Dermis microvascular lymphatic vessel endothelial cell (primary cell): ENCODE measurements around the gene MRPL12. TPM values are rescaled to one million over a fixed set of nuclear protein-coding genes. Genes with fewer than 3 reads are reported as not detected.

ENCODE experiments used
- DNase-seq, 2 donors: peaks; one replicate each; pipeline versions ENCODE4 v3.0.0 to v3.0.0-alpha.2; 2010; ENCODE audit warnings: low read depth in 2 of 2
- total RNA-seq: library from RNA; depleted of rRNA; stranded (reverse); fragments of >200 nt; gene quantifications from 2 replicates; pipeline ENCODE4 v1.2.1, GENCODE V29; 2014

The MRPL12 gene
- total RNA-seq, 1 donor from 2014 or later = 8.7 TPM

DNA sequence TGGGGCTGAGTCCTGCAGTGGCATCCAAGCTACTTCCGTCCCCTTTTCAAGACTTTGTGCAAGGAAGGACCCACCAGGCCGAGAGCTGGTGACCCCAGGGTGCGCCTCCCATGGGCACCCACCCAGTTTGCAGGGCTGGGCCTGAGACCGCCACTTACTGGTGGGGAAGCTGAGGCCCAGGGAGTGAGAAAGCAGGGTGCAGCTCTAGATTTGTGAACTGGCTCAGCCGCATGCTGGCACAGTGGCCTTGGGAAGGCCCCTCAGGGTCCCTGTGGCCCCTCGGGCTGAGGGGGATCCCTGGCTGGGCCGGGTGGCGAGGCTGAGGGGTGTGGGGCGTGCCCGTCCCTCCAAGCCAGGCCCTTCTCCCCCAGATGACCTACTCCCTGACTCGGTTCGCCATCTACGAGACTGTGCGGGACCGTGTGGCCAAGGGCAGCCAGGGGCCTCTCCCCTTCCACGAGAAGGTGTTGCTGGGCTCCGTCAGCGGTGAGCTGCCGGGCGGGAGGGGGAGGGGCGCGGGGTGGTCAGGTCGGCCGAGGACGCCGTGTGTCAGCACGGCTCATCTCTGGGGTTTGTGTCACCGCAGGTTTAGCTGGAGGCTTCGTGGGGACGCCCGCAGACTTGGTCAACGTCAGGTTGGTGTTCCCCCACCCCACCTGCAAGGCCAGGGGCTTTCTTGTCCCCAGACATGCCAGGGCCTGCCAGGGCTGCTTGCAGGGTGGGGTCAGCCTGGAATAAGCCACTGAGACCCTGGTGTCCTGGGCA lies 12.1 kb downstream of the MRPL12 start:
- DNase-seq = no peak

- DNase-seq = no peak
These were observed 12.9 kb downstream of the MRPL12 start for GRCh38 chr17:81715872-81716673.

DNA sequence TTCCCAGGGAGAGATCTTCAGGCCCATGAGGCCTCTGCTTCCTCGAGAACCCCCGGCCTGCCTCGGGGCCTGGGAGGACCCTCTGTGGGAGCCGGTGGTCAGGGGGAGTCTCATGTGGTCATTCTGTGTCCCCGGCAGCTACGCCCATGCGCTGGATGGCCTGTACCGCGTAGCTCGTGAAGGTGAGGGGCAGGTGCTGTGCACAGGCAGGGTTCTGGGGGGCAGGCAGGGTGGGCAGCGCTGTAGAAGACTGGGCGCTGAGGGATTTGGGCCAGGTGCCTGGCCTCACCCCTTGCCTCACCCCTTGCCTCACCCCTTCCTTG lies 13.5 kb downstream of the MRPL12 start:
- DNase-seq = no peak

GRCh38 chr17:81717049-81717765 lies 14.0 kb downstream of the MRPL12 start:
- no peak for DNase-seq

DNA sequence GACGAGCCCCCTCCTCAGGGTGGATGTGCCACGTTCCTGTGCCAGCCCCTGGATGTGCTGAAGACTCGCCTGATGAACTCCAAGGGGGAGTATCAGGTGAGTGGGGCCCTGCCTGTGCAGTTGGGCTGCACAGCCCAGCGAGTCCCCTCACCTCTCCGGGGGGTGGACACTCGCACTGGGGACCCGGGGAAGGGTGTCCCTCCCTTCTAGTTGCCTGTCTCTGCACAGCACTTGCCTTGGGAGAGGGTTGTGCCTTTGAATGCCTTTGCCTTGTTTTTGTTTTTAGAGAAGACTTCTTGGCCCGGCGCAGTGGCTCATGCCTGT lies 14.6 kb downstream of the MRPL12 start:
- DNase-seq = no peak

DNA sequence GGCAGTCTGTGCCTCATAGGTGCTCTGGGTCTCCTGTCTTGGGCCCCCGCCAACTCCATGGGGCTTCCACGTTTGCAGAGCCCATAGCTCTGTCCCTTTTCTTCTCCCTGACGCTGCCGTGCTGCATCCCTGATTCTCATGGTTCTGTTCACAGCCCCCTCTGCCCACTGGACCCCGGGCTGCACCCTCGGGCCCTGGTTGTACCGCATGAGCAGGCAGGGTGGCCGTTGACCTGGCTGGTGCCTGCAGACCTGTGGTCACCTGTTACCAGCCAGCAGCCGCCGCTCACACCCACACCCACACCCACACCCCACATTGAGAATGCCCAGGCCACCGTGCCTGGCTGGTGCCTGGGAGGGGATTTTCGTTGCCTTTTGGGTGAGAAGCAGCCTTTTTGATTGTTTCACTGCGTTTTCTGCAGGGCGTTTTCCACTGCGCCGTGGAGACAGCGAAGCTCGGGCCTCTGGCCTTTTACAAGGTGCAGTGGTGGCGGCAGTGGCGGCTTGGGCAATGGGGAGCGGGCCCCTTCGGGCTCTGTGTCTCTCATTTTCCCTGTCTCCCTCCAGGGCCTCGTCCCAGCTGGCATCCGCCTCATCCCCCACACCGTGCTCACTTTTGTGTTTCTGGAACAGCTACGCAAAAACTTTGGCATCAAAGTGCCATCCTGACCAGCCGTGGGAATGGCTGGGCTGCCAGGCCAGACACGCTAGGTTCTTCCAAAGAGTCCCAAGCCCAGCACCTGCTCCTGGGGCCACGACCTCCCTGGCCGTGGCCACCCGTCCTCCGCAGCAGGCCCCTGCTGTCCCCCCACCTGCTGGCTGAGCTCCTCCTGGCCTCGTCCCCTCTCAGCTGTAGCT lies 16.5 kb downstream of the MRPL12 start:
- DNase-seq = no peak

DNA sequence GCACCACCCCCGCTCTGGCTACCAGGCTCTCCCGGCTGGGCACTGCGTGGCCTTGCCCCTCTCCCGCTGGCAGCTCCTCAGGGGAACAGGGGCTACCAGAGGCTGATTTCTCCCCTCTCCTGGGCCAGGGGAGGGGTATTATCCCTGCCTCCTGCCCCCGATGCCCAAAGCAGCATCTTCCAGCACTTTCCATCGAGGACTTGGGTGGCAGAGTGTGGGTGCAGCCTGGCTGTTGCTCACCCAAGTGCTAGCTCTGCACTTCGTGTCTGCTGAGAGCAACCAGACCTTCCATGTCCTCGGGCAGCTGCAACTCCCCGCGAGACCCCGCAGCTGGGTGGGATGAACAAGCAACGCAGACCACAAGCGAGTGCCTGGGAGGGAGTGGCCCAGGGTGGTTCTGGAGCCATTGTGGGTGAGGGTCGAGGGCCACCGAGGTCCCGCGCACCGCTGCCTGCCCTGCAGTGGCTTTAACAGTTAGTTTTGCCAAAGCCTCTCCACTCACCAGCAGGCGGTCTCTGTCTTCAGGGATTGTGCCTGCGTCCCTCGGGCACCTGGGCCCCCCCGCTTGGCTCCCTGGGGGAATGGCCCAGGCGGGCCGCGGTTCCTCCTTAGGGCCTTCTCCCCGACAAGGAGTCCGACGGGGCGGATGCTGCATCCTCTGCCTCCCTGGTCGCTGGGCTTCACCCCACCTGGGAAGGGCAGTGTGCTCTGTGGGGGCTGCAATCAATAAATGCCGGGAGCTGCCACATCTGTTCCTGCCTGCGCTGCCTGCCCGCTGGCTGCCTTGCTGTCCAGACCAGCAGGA lies 17.3 kb downstream of the MRPL12 start:
- DNase-seq = no peak

DNA sequence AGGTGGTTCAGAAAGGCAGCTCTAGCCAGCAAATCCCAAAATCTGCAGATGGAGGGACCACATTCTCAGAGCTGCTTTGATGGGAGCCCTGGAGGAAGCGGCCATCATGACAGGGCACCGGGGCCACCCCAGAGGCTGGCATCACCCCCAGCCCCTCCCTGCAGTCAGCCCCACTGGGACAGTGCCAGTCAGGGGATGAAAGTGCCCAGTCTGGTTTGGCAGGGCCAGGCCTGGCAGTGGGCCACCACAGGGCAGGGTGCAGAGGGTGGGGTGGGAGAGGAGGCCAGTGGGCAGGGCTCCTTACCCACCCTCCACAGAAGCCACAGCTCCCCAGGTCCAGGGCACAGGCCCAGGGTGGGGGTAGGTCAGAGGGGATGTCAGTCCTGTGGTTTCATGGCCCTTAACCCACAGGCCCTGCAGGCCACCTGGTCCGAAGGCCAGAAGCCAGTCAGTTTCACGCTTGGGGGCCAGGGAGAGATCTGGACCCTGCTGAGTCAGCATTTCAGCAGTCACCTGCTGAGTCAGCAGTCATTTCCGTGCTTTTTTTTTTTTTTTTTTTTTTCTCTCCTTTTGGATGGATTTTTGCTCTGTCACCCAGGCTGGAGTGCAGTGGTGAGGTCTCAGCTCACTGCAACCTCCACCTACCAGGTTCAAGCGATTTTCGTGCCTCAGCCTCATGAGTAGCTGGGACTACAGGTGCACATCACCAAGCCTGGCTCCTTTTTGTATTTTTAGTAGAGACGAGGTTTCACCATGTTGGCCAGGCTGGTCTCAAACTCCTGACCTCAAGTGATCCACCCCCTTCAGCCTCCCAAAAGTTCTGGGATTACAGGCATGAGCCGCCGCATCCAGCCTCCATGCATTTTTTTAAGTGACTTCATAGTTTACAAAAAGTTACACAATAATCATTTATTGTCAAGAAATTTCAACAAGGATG lies 19.3 kb downstream of the MRPL12 start:
- DNase-seq = no peak

- no peak for DNase-seq
These were observed 20.6 kb downstream of the MRPL12 start for GRCh38 chr17:81723651-81724209.

GRCh38 chr17:81725439-81725838 lies 22.3 kb downstream of the MRPL12 start:
- DNase-seq = no peak

DNA sequence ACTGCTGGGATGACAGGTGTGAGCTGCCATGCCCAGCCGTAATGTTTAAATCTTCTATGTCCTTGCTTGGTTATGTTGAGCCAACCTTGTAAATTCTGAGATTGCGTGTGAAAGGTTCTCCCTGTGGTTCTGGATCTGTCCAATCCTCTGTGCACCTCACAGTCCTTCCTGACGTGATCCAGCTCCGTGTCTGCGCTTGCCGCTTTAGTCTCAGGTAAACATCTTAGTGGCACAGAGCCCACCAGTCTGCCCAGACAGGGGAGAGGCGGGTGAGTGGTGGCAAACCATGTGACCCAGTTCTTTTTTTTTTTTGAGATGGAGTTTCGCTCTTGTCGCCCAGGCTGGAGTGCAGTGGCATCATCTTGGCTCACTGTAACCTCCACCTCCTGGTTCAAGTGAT lies 22.8 kb downstream of the MRPL12 start:
- no peak for DNase-seq

DNA sequence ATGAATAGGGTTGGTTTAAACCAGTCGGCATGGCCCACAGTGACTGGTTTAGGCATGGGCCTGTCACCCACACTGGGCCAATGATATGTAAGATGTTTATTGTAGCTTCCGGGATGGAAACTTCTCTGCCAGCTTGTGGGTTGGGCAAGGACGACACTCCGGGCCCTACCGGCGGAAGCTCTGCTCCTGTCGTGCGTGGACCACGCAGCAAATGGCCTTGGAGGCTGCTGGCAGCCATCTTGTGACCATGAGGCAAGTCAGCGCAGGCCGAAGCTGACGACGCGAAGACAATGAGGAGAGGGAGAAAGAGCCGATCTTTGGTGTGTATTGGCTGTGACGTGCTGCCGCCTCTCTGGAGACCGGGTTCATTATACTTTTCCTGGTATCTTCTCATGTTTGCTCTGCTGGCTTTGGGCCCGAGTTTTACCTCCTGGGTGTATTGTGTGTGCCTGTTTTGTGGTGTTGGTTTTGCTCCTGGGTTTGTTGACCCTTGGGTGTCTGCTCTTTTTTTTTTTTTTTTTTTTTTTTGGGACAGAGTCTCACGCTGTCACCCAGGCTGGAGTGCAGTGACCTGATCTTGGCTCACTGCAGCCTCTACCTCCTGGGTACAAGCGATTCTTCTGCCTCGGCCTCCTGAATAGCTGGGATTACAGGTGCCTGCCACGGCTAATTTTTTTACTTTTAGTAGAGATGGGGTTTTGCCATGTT lies 24.3 kb downstream of the MRPL12 start:
- DNase-seq = no peak

- DNase-seq = peak; percentile 29 to 65
These were observed 30.6 kb downstream of the MRPL12 start for GRCh38 chr17:81733507-81734404.

- DNase-seq = no peak
These were observed 31.5 kb downstream of the MRPL12 start for GRCh38 chr17:81734405-81735263.

- DNase-seq = no peak
These were observed 32.3 kb downstream of the MRPL12 start for GRCh38 chr17:81735264-81736102.
